MCF 10A (cell line): Measurements from ENCODE around the gene MYO10. TPM values are rescaled to one million over a fixed set of nuclear protein-coding genes. Genes with fewer than 3 reads are reported as not detected.

Experiments
- BruUV-seq: library from RNA; stranded (reverse); fragments of 400-500 nt; replicated peaks from 2 replicates; lab custom pipeline; 2021; lab: Mats Ljungman, UMichigan
- CTCF ChIA-PET: fragments of 300-600 bp; sonication (Branson Sonifier 250); formaldehyde crosslinking; extraction: SDS; loops from one replicate; lab custom pipeline; 2021; ENCODE audit warnings: antibody characterized with exemption, inconsistent platforms; lab: Yijun Ruan, JAX
- POLR2A ChIA-PET: fragments of 300-600, 350-650 bp; sonication (Branson Sonifier 250); formaldehyde crosslinking; extraction: SDS; loops from one replicate; lab custom pipeline; 2020; ENCODE audit warnings: antibody characterized with exemption, inconsistent platforms; lab: Yijun Ruan, JAX
- DNase-seq: peaks from one replicate; pipeline ENCODE4 v3.0.0-alpha.2; 2018; ENCODE audit not compliant: unreplicated experiment
- H3K27ac Mint-ChIP-seq: one replicate; pipeline ENCODE4 v1.8.0; 2022; ENCODE audit warnings: mild to moderate bottlenecking, low read depth, mixed read lengths; ENCODE audit not compliant: unreplicated experiment
- H3K27me3 Mint-ChIP-seq: one replicate; pipeline ENCODE4 v1.8.0; 2022; ENCODE audit warnings: mixed read lengths; ENCODE audit not compliant: insufficient read depth, unreplicated experiment
- H3K36me3 Mint-ChIP-seq: one replicate; pipeline ENCODE4 v1.8.0; 2022; ENCODE audit warnings: mild to moderate bottlenecking, moderate library complexity, mixed read lengths; ENCODE audit not compliant: insufficient read depth, unreplicated experiment
- H3K4me1 Mint-ChIP-seq: one replicate; pipeline ENCODE4 v1.8.0; 2022; ENCODE audit warnings: mixed read lengths; ENCODE audit not compliant: insufficient read depth, unreplicated experiment
- H3K4me3 Mint-ChIP-seq: one replicate; pipeline ENCODE4 v1.8.0; 2022; ENCODE audit warnings: mild to moderate bottlenecking, moderate library complexity, mixed read lengths; ENCODE audit not compliant: unreplicated experiment
- H3K9me3 Mint-ChIP-seq: one replicate; pipeline ENCODE4 v1.8.0; 2022; ENCODE audit warnings: mixed read lengths; ENCODE audit not compliant: unreplicated experiment
- intact Hi-C: fragments of 100-400 bp; cut with micrococcal nuclease; formaldehyde crosslinking; loops from 2 replicates; pipeline ENCODE4 v1.14.1; 2022
- total RNA-seq: library from RNA; stranded (reverse); gene quantifications from 2 replicates; pipeline ENCODE4 v1.2.3, GENCODE V29; 2022
- TF ChIP-seq, protein P1 (sequence below): fragments of 200-600 bp; IDR thresholded peaks from one replicate; pipeline ENCODE4 v1.8.0; 2022; ENCODE audit warnings: antibody characterized with exemption, mild to moderate bottlenecking; ENCODE audit not compliant: unreplicated experiment

Gene MYO10
- total RNA-seq, 1 experiment from 2014 or later, result 35.7 TPM

DNA sequence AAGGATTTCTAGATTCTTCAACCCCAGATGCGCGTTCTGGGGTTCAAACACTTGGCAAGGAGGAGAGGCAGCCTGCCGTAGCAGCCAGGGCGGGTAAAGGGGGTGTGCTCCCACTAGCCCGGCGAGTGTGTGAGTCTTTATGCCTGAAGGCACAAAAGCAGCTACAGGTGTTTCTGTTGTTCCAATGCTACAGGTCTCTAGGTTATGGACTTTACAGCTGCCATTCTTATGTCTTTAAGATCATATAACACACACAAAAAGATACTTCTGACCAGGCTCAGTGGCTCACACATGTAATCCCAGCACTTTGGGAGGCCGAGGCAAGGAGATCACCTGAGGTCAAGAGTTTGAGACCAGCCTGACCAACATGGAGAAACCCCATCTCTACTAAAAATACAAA, 185.6 kb downstream of the MYO10 start:
- intact Hi-C loops, result no loop called here

DNA sequence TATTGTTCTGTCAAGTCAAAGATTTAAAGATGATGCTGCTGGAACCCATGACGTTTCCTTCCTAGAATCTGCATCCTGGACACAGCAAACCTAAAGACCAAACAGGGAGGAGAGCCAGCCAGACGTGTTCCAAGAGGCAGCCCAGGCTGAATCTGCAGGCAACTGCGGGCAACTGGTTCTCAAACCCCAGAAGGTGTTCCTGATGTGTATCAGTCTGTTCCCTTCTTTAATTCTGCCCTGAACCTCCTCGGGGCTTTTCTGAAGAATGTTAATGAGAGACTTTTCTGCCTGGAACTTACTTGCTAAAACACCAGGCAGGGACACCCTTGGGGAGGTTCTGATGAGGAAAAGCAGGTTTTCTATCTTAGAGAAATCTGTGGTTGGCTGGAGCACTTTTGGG, 186.5 kb downstream of the MYO10 start:
- Mint-ChIP-seq H3K36me3 (peaks cover 12% of the 10 kb centered on the region), H3K27ac (no peak overlapping the region), H3K27me3 (no peaks in the 10 kb centered on the region), H3K9me3 (no peaks in the 10 kb centered on the region), H3K4me3 (no peak overlapping the region), H3K4me1 (no peaks in the 10 kb centered on the region)
- TF ChIP-seq, protein P1, sequence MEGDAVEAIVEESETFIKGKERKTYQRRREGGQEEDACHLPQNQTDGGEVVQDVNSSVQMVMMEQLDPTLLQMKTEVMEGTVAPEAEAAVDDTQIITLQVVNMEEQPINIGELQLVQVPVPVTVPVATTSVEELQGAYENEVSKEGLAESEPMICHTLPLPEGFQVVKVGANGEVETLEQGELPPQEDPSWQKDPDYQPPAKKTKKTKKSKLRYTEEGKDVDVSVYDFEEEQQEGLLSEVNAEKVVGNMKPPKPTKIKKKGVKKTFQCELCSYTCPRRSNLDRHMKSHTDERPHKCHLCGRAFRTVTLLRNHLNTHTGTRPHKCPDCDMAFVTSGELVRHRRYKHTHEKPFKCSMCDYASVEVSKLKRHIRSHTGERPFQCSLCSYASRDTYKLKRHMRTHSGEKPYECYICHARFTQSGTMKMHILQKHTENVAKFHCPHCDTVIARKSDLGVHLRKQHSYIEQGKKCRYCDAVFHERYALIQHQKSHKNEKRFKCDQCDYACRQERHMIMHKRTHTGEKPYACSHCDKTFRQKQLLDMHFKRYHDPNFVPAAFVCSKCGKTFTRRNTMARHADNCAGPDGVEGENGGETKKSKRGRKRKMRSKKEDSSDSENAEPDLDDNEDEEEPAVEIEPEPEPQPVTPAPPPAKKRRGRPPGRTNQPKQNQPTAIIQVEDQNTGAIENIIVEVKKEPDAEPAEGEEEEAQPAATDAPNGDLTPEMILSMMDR, result no peak
- CTCF ChIA-PET, result no interaction called here
- no TSS peak for BruUV-seq
- intact Hi-C loops, result no loop called here
- POLR2A ChIA-PET, result no interaction called here
- no peak for DNase-seq

More for the DNA sequence above, 185.6 kb downstream of the MYO10 start:
- Mint-ChIP-seq H3K4me1 (no peaks in the 10 kb centered on the region), H3K9me3 (no peaks in the 10 kb centered on the region), H3K27me3 (no peaks in the 10 kb centered on the region), H3K27ac (no peak overlapping the region), H3K4me3 (no peak overlapping the region), H3K36me3 (peaks cover 10% of the 10 kb centered on the region)
- no TSS peak for BruUV-seq
- TF ChIP-seq, protein P1, result no peak
- POLR2A ChIA-PET, result interaction anchor here (0.5 kb wide), 1 partner anchor 368 kb away, joined by 4 read pairs; no protein-coding TSS in a partner anchor
- DNase-seq, result no peak
- CTCF ChIA-PET, result no interaction called here

DNA sequence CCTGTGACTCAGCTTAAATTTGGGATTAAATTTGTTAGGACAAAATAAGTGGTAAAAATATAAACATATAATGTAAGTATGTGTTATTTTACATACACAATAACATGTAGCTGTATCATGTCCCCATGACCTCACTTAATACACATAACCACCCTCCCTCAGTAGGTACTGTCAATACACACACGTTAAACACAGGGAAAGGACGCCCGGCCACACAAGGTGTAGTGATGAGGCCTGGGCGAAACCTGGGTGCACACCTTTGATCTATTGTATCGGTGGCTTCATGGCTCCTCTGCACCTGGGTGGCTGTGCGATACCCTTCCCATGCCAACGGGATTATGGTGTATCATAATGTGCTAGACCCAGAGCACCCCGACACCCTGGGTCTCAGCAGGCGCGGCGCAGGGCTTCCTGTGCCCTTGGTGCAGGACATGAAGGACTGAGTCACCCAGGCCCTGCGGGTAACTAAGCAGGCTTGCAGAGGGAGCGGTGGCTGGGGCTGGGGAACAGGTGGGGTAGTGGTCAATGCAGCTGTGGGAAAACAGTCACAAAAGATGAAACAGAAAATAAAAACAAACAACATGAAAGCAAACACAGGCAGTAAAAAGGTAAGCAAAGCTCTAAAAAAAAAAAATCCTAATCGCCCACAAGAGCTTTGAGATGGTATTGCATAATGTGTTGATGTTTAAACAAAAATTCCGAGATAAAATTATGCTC, 191.8 kb downstream of the MYO10 start:
- ChIA-PET POLR2A (interaction anchor here (0.6 kb wide), 1 partner anchor 16 kb away, joined by 3 read pairs; no protein-coding TSS in a partner anchor), CTCF (interaction anchor here (0.6 to 1.2 kb wide), 5 partner anchors 16 to 1670 kb away, joined by 3 to 6 read pairs (median 3); no protein-coding TSS in a partner anchor)
- Mint-ChIP-seq H3K4me3 (no peak overlapping the region), H3K36me3 (peaks cover 23% of the 10 kb centered on the region), H3K27ac (no peak overlapping the region), H3K27me3 (no peaks in the 10 kb centered on the region), H3K4me1 (no peaks in the 10 kb centered on the region), H3K9me3 (no peaks in the 10 kb centered on the region)
- no TSS peak for BruUV-seq
- DNase-seq, result peak; percentile 57
- intact Hi-C loops, result no loop called here
- TF ChIP-seq, protein P1, result no peak

DNA sequence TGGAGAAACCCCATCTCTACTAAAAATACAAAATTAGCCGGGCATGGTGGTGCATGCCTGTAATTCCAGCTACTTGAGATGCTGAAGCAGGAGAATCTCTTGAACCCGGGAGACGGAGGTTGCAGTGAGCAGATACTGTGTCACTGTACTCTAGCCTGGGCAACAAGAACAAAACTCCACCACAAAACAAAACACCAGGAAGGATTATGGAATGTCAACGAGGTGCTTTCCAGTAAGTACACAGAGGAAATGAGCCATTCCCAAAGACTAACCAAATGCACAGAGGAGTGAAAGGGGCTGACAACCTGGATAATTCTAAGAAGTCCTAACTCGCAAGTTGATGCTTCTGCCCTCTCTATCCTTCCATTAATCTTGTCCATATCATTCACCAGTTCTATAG, 193.2 kb downstream of the MYO10 start:
- ChIA-PET POLR2A (interaction anchor here (0.7 kb wide), 1 partner anchor 17 kb away, joined by 3 read pairs; no protein-coding TSS in a partner anchor), CTCF (interaction anchor here (0.7 kb wide), 1 partner anchor 448 kb away, joined by 4 read pairs; no protein-coding TSS in a partner anchor)
- TF ChIP-seq, protein P1, result no peak
- no peak for DNase-seq
- H3K4me1 Mint-ChIP-seq, result peaks cover 4% of the 10 kb centered on the region
- H3K36me3 Mint-ChIP-seq, result peaks cover 23% of the 10 kb centered on the region
- no peak overlapping the region for H3K27ac Mint-ChIP-seq
- no peak overlapping the region for H3K4me3 Mint-ChIP-seq
- no peaks in the 10 kb centered on the region for H3K9me3 Mint-ChIP-seq
- intact Hi-C loops, result no loop called here
- no TSS peak for BruUV-seq
- no peaks in the 10 kb centered on the region for H3K27me3 Mint-ChIP-seq
